ENCODE data around the gene B4GALT5. TPM values are rescaled to one million over a fixed set of nuclear protein-coding genes. Genes with fewer than 3 reads are reported as not detected.
A peak's percentile ranks its signal among the peaks of the same experiment; 100 is the strongest.

Gene B4GALT5
- total RNA-seq, 1 experiment from 2014 or later, result 77.0 TPM

- H3K4me1 ChIP-seq (ENCODE audit: insufficient read depth, low read length), result no peaks in the 10 kb centered on the region
- no peaks in the 10 kb centered on the region for H3K27me3 ChIP-seq (ENCODE audit: insufficient read depth, low read length)
- peaks cover 0 to 2% of the 10 kb centered on the region in 2 experiments; a peak in 1 of 5 replicates for H3K9me3 Mint-ChIP-seq
- H3K79me2 ChIP-seq (ENCODE audit: insufficient read depth, low read length), result no peaks in the 10 kb centered on the region
- H3K23me2 ChIP-seq (ENCODE audit: insufficient read length, low read depth, low read length, poor library complexity, severe bottlenecking), result no peaks in the 10 kb centered on the region
- DNase-seq, result no peak
- H2BK5ac ChIP-seq (ENCODE audit: insufficient read length, low read length), result no peak overlapping the region
- H2BK20ac ChIP-seq (ENCODE audit: low read depth, low read length, poor library complexity, severe bottlenecking), result no peak overlapping the region
- no peak overlapping the region for H2AK5ac ChIP-seq (ENCODE audit: insufficient read length, low read length)
- H3K56ac ChIP-seq (ENCODE audit: insufficient read length, low read depth, low read length), result no peak overlapping the region
- peak overlapping the region in 1 of 3 experiments; percentile 13; a peak in 1 of 7 replicates for H3K27ac Mint-ChIP-seq
- H3K23ac ChIP-seq (ENCODE audit: insufficient read length, low read depth, low read length), result no peak overlapping the region
- H4K8ac ChIP-seq (replicated peaks; ENCODE audit: insufficient read length, low read depth, low read length), result no peak overlapping the region
- no peak overlapping the region for H3K4ac ChIP-seq (ENCODE audit: low read depth, low read length)
- no peak overlapping the region for H3K4me2 ChIP-seq (ENCODE audit: insufficient read depth, insufficient read length, low read length)
- H3T11ph ChIP-seq (ENCODE audit: low read length), result no peak overlapping the region
- no peaks in the 10 kb centered on the region for H3K36me3 Mint-ChIP-seq (ENCODE audit: insufficient read depth in 1 of 3, low read depth in 3 of 3)
- no peak overlapping the region for H2BK12ac ChIP-seq (ENCODE audit: insufficient read length, low read depth, low read length)
- H3K9me3 ChIP-seq (ENCODE audit: control insufficient read depth, low read depth, low read length), result no peaks in the 10 kb centered on the region
- no peak overlapping the region for H3K18ac ChIP-seq (ENCODE audit: insufficient read length, low read depth, low read length)
- no peaks in the 10 kb centered on the region for H4K20me1 ChIP-seq (ENCODE audit: control insufficient read depth, insufficient read depth, insufficient read length)
- no peak overlapping the region for H2AFZ ChIP-seq (ENCODE audit: low read length)
- no peak overlapping the region for H2BK120ac ChIP-seq (ENCODE audit: low read depth, low read length, poor library complexity, severe bottlenecking)
- H4K91ac ChIP-seq (ENCODE audit: insufficient read length, low read depth, low read length), result no peak overlapping the region
- no CpG with 5 or more reads among the region's 15 CpGs for WGBS (ENCODE audit: extremely low coverage, insufficient read length, low lambda C conversion rate)
- H3K14ac ChIP-seq (ENCODE audit: insufficient read depth, low read length), result no peak overlapping the region
- H2BK15ac ChIP-seq (ENCODE audit: low read depth, low read length), result no peak overlapping the region
- H3K4me1 Mint-ChIP-seq, result peaks cover 3 to 7% of the 10 kb centered on the region in 2 experiments; a peak in 2 of 4 replicates
- no peak overlapping the region for H4K5ac ChIP-seq (ENCODE audit: insufficient read length, low read depth, low read length)
- H3K79me1 ChIP-seq (ENCODE audit: insufficient read depth, low read depth, low read length, poor library complexity, severe bottlenecking), result no peaks in the 10 kb centered on the region
- no peak for TF ChIP-seq CTCF (conservative IDR thresholded peaks at IDR 0.05)
- no peak overlapping the region for H3K27ac ChIP-seq (ENCODE audit: insufficient read length, low read depth, low read length)
- peaks cover 5% of the 10 kb centered on the region for H3K27me3 Mint-ChIP-seq (ENCODE audit: low read depth)
- H3K4me3 Mint-ChIP-seq, result no peak overlapping the region
- H3K9ac ChIP-seq (ENCODE audit: extremely low read depth, insufficient read length, low read length), result no peak overlapping the region
Observed at GRCh38 chr20:49593466-49594142, 120.1 kb downstream of the B4GALT5 start.
